ENCODE measurements around the gene UTP15.

Gene UTP15

GRCh38 chr5:73599380-73599779, 33.8 kb downstream of the UTP15 start:
- ChIA-PET POLR2A (no interaction called here), CTCF (interaction anchor here (0.7 to 15.2 kb wide), 4 partner anchors 9 to 1050 kb away, joined by 3 to 517 read pairs (median 7); no protein-coding TSS in a partner anchor)
- TF ChIP-seq CTCF (IDR thresholded peaks at IDR 0.05; ENCODE audit: insufficient read depth, low read length, missing control alignments), result no peak
- no peak for DNase-seq (ENCODE audit: low read depth, low spot score)
- H3K4me3 ChIP-seq (ENCODE audit: low read depth, low read length), result no peak overlapping the region

GRCh38 chr5:73603998-73604397, 38.5 kb downstream of the UTP15 start:
- TF ChIP-seq CTCF (IDR thresholded peaks at IDR 0.05; ENCODE audit: insufficient read depth, low read length, missing control alignments), result no peak
- ChIA-PET POLR2A (no interaction called here), CTCF (interaction anchor here (0.8 to 4.6 kb wide), 4 partner anchors 13 to 192 kb away, joined by 3 to 19 read pairs (median 3); no protein-coding TSS in a partner anchor)
- DNase-seq (ENCODE audit: low read depth, low spot score), result no peak
- H3K4me3 ChIP-seq (ENCODE audit: low read depth, low read length), result no peak overlapping the region

- ChIA-PET POLR2A (no interaction called here), CTCF (interaction anchor here (1.5 to 4.6 kb wide), 3 partner anchors 9 to 15 kb away, joined by 5 to 19 read pairs (median 9); no protein-coding TSS in a partner anchor)
- DNase-seq (ENCODE audit: low read depth, low spot score), result no peak
Observed at GRCh38 chr5:73605223-73606087, 39.9 kb downstream of the UTP15 start.

GRCh38 chr5:73606206-73606753, 40.7 kb downstream of the UTP15 start:
- H3K4me3 ChIP-seq (ENCODE audit: low read depth, low read length), result no peak overlapping the region
- CTCF ChIA-PET, result interaction anchor here (0.9 to 4.6 kb wide), 5 partner anchors 10 to 88 kb away, joined by 3 to 19 read pairs (median 5); no protein-coding TSS in a partner anchor
- POLR2A ChIA-PET, result interaction anchor here (0.6 kb wide), 1 partner anchor 549 kb away, joined by 4 read pairs; no protein-coding TSS in a partner anchor
- no peak for DNase-seq (ENCODE audit: low read depth, low spot score)
- TF ChIP-seq CTCF (IDR thresholded peaks at IDR 0.05; ENCODE audit: insufficient read depth, low read length, missing control alignments), result no peak

More at GRCh38 chr5:73605223-73606087, 39.9 kb downstream of the UTP15 start:
- no peak for TF ChIP-seq CTCF (IDR thresholded peaks at IDR 0.05; ENCODE audit: insufficient read depth, low read length, missing control alignments)
- H3K4me3 ChIP-seq (ENCODE audit: low read depth, low read length), result no peak overlapping the region

- H3K4me3 ChIP-seq (ENCODE audit: low read depth, low read length), result no peak overlapping the region
- ChIA-PET POLR2A (no interaction called here), CTCF (interaction anchor here (1.4 to 1.9 kb wide), 2 partner anchors 16 to 186 kb away, joined by 4 to 11 read pairs; no protein-coding TSS in a partner anchor)
- TF ChIP-seq CTCF (IDR thresholded peaks at IDR 0.05; ENCODE audit: insufficient read depth, low read length, missing control alignments), result no peak
- DNase-seq (ENCODE audit: low read depth, low spot score), result no peak
Observed at GRCh38 chr5:73607228-73607627, 41.7 kb downstream of the UTP15 start.

- CTCF ChIA-PET, result interaction anchor here (1.1 kb wide), 1 partner anchor 22 kb away, joined by 3 read pairs; no protein-coding TSS in a partner anchor
- POLR2A ChIA-PET, result no interaction called here
- DNase-seq (ENCODE audit: low read depth, low spot score), result no peak
- no peak for TF ChIP-seq CTCF (IDR thresholded peaks at IDR 0.05; ENCODE audit: insufficient read depth, low read length, missing control alignments)
- H3K4me3 ChIP-seq (ENCODE audit: low read depth, low read length), result no peak overlapping the region
Observed at GRCh38 chr5:73612799-73613198, 47.3 kb downstream of the UTP15 start.
